Subcutaneous adipose tissue (tissue), 4 donors: ENCODE measurements around the gene PIP5K1B. TPM values are rescaled to one million over a fixed set of nuclear protein-coding genes. Genes with fewer than 3 reads are reported as not detected.

ENCODE experiments used
- CTCF ChIP-seq: fragments of 450-650 bp; IDR thresholded peaks from one replicate; pipeline ENCODE4 v1.5.1; 2016; ENCODE audit warnings: low read depth, mild to moderate bottlenecking, control low read depth, antibody characterized with exemption, moderate library complexity
- total RNA-seq, 4 donors: library from RNA; depleted of rRNA; stranded (reverse); fragments of >200 nt; gene quantifications; one replicate each; pipeline ENCODE4 v1.1.0, GENCODE V29; 2016

PIP5K1B gene
- total RNA-seq, 4 donors from 2014 or later = 0.88 to 4.4 (median 1.4) TPM

- no peak for TF ChIP-seq CTCF
Observed at GRCh38 chr9:68925175-68925574, 220.1 kb downstream of the PIP5K1B start.

GRCh38 chr9:68927165-68927564 is 222.1 kb downstream of the PIP5K1B start:
- no peak for TF ChIP-seq CTCF

GRCh38 chr9:68931821-68932220 is 226.8 kb downstream of the PIP5K1B start:
- no peak for TF ChIP-seq CTCF

- no peak for TF ChIP-seq CTCF
Observed at GRCh38 chr9:68932458-68932857, 227.4 kb downstream of the PIP5K1B start.

GRCh38 chr9:68933434-68934328 is 228.6 kb downstream of the PIP5K1B start:
- TF ChIP-seq CTCF = no peak

GRCh38 chr9:68934329-68934644 is 229.2 kb downstream of the PIP5K1B start:
- TF ChIP-seq CTCF = no peak

GRCh38 chr9:68940573-68940972 is 235.5 kb downstream of the PIP5K1B start:
- TF ChIP-seq CTCF = no peak
